Measurements from ENCODE around the gene CSPG4.

CSPG4 gene

GRCh38 chr15:75697523-75697922 lies 15.1 kb downstream of the CSPG4 start:
- TF ChIP-seq ZFP3 (CRISPR knock-in tag; IDR thresholded peaks at IDR 0.05) (no peak), SNAI2 (CRISPR knock-in tag; IDR thresholded peaks at IDR 0.05) (no peak), PATZ1 (CRISPR knock-in tag; IDR thresholded peaks at IDR 0.05; ENCODE audit: borderline replicate concordance) (no peak), POU6F1 (CRISPR knock-in tag; IDR thresholded peaks at IDR 0.05; ENCODE audit: borderline replicate concordance, low read depth) (no peak), CSDC2 (CRISPR knock-in tag; IDR thresholded peaks at IDR 0.05) (no peak)
- no peak for ATAC-seq

DNA sequence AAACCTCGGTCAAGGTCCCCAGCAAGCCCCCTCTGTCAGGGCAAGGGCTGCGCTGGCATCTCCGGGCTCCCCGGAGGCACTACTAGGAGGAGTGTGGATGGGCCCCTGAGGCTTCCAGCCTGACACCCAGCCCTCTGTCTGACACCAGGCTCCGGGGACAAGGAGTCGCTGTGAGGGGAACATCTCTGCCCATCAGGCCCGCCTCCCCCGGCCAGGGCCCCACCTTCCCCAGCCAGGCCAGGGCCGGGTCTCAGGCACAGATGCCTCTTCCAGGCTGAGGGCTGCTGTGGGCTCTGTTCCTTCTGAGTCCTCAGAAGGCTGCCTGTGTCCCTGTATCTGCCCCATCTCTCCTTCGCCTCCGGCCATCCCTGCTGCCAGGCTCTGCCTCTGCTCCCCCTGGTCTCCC lies 15.8 kb downstream of the CSPG4 start:
- no peak for ATAC-seq
- TF ChIP-seq TCF4 (CRISPR knock-in tag; IDR thresholded peaks at IDR 0.05; ENCODE audit: borderline replicate concordance): no peak
- TF ChIP-seq, protein P1, sequence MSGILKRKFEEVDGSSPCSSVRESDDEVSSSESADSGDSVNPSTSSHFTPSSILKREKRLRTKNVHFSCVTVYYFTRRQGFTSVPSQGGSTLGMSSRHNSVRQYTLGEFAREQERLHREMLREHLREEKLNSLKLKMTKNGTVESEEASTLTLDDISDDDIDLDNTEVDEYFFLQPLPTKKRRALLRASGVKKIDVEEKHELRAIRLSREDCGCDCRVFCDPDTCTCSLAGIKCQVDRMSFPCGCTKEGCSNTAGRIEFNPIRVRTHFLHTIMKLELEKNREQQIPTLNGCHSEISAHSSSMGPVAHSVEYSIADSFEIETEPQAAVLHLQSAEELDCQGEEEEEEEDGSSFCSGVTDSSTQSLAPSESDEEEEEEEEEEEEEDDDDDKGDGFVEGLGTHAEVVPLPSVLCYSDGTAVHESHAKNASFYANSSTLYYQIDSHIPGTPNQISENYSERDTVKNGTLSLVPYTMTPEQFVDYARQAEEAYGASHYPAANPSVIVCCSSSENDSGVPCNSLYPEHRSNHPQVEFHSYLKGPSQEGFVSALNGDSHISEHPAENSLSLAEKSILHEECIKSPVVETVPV (CRISPR knock-in tag; IDR thresholded peaks at IDR 0.05): no peak
- no peak for TF ChIP-seq ARNTL (CRISPR knock-in tag; IDR thresholded peaks at IDR 0.05; ENCODE audit: borderline replicate concordance, low read depth)
- no peak for TF ChIP-seq POU6F1 (CRISPR knock-in tag; IDR thresholded peaks at IDR 0.05; ENCODE audit: borderline replicate concordance, low read depth)
- TF ChIP-seq CSDC2 (CRISPR knock-in tag; IDR thresholded peaks at IDR 0.05): no peak
- TF ChIP-seq ZNF8 (CRISPR knock-in tag; IDR thresholded peaks at IDR 0.05): no peak

- ATAC-seq: no peak
- TF ChIP-seq ZFP3 (CRISPR knock-in tag; IDR thresholded peaks at IDR 0.05) (no peak), TOX (CRISPR knock-in tag; IDR thresholded peaks at IDR 0.05; ENCODE audit: borderline replicate concordance) (no peak), ZNF565 (CRISPR knock-in tag; conservative IDR thresholded peaks at IDR 0.05; ENCODE audit: low read depth) (no peak), ZC3H10 (CRISPR knock-in tag; IDR thresholded peaks at IDR 0.05) (no peak), ZNF70 (CRISPR knock-in tag; IDR thresholded peaks at IDR 0.05) (no peak), PPARA (CRISPR knock-in tag; IDR thresholded peaks at IDR 0.05; ENCODE audit: borderline replicate concordance) (no peak), SNAI2 (CRISPR knock-in tag; IDR thresholded peaks at IDR 0.05) (no peak), TCF4 (CRISPR knock-in tag; IDR thresholded peaks at IDR 0.05; ENCODE audit: borderline replicate concordance) (no peak), OSR1 (CRISPR knock-in tag; IDR thresholded peaks at IDR 0.05) (no peak), ESRRG (CRISPR knock-in tag; IDR thresholded peaks at IDR 0.05) (no peak), POU6F1 (CRISPR knock-in tag; IDR thresholded peaks at IDR 0.05; ENCODE audit: borderline replicate concordance, low read depth) (no peak)
Observed at GRCh38 chr15:75696311-75696720, 16.3 kb downstream of the CSPG4 start.

- ATAC-seq: no peak
- TF ChIP-seq ESRRG (CRISPR knock-in tag; IDR thresholded peaks at IDR 0.05) (no peak), ZFP30 (CRISPR knock-in tag; IDR thresholded peaks at IDR 0.05) (no peak), ISL1 (CRISPR knock-in tag; IDR thresholded peaks at IDR 0.05) (no peak), ZFP3 (CRISPR knock-in tag; IDR thresholded peaks at IDR 0.05) (no peak), PATZ1 (CRISPR knock-in tag; IDR thresholded peaks at IDR 0.05; ENCODE audit: borderline replicate concordance) (no peak)
- TF ChIP-seq, protein P2, sequence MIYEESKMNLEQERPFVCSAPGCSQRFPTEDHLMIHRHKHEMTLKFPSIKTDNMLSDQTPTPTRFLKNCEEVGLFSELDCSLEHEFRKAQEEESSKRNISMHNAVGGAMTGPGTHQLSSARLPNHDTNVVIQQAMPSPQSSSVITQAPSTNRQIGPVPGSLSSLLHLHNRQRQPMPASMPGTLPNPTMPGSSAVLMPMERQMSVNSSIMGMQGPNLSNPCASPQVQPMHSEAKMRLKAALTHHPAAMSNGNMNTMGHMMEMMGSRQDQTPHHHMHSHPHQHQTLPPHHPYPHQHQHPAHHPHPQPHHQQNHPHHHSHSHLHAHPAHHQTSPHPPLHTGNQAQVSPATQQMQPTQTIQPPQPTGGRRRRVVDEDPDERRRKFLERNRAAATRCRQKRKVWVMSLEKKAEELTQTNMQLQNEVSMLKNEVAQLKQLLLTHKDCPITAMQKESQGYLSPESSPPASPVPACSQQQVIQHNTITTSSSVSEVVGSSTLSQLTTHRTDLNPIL (CRISPR knock-in tag; IDR thresholded peaks at IDR 0.05; ENCODE audit: low read depth): no peak
Observed at GRCh38 chr15:75695634-75696310, 16.9 kb downstream of the CSPG4 start.
